Sigmoid colon (tissue), 4 donors: ENCODE measurements around the gene PITX1.

Source experiments
- CTCF ChIP-seq, 4 experiments: fragments of 450-650 bp in 3 of 4; fragments of 200-600 bp in 1 of 4; IDR thresholded peaks; one replicate each; pipeline ENCODE4 v1.5.1; 2016 to 2019; ENCODE audit warnings: antibody characterized with exemption in 4 of 4, mild to moderate bottlenecking in 3 of 4, moderate library complexity in 2 of 4
- EP300 ChIP-seq, 4 donors: sonication (generic); formaldehyde crosslinking; IDR thresholded peaks; one replicate each; pipeline ENCODE4 v1.6.1; 2017; ENCODE audit warnings: antibody characterized with exemption in 4 of 4
- POLR2A ChIP-seq, 2 donors: fragments of 450-650 bp; IDR thresholded peaks; one replicate each; pipeline ENCODE4 v1.6.1; 2016; ENCODE audit warnings: antibody characterized with exemption in 2 of 2, mild to moderate bottlenecking in 2 of 2, moderate library complexity in 2 of 2

- TF ChIP-seq CTCF (IDR thresholded peaks at IDR 0.05): no peak
- TF ChIP-seq POLR2A (IDR thresholded peaks at IDR 0.05): no peak
- no peak for TF ChIP-seq EP300 (IDR thresholded peaks at IDR 0.05)
Measured at GRCh38 chr5:135011355-135012032, 22.5 kb downstream of the PITX1 start.
